HepG2 (cell line): Measurements from ENCODE around the gene PANK3. TPM values are rescaled to one million over a fixed set of nuclear protein-coding genes. Genes with fewer than 3 reads are reported as not detected.

Experiments used
- ATF1 ChIP-seq: IDR thresholded peaks from 2 replicates; pipeline ENCODE4 v1.6.1; 2016; ENCODE audit warnings: mild to moderate bottlenecking, control low read depth
- CEBPG ChIP-seq: IDR thresholded peaks from 2 replicates; pipeline ENCODE4 v1.6.1; 2016
- DPF2 ChIP-seq: sonication (generic); formaldehyde crosslinking; IDR thresholded peaks from 2 replicates; pipeline ENCODE4 v1.4.0; 2020; ENCODE audit warnings: mild to moderate bottlenecking, low read depth, missing genetic modification reagents, borderline replicate concordance
- ETV5 ChIP-seq: IDR thresholded peaks from 2 replicates; pipeline ENCODE4 v1.6.1; 2018; ENCODE audit warnings: missing biosample characterization, missing genetic modification reagents, inconsistent platforms, borderline replicate concordance
- HDAC6 ChIP-seq: fragments of 200-600 bp; sonication (generic); IDR thresholded peaks from 2 replicates; pipeline ENCODE4 v1.7.0; 2017; ENCODE audit warnings: mild to moderate bottlenecking, antibody characterized with exemption, low read length, low read depth
- KAT8 ChIP-seq: IDR thresholded peaks from 2 replicates; pipeline ENCODE4 v1.6.1; 2016; ENCODE audit warnings: missing genetic modification reagents, missing compliant biosample characterization
- MIXL1 ChIP-seq: IDR thresholded peaks from 2 replicates; pipeline ENCODE4 v1.6.1; 2016
- MTF2 ChIP-seq: sonication (generic); formaldehyde crosslinking; IDR thresholded peaks from 2 replicates; pipeline ENCODE4 v1.5.0; 2020; ENCODE audit warnings: missing genetic modification reagents, borderline replicate concordance
- POLR2A ChIP-seq, 2 experiments: IDR thresholded peaks; 2 replicates each; pipeline ENCODE4 v1.6.1; 2011; ENCODE audit warnings: low read depth in 2 of 2, low read length in 2 of 2, mild to moderate bottlenecking in 1 of 2, moderate library complexity in 1 of 2; ENCODE audit not compliant: insufficient read depth in 1 of 2
- RARA ChIP-seq: IDR thresholded peaks from 2 replicates; pipeline ENCODE4 v1.6.1; 2016; ENCODE audit warnings: missing genetic modification reagents, missing compliant biosample characterization
- SMARCE1 ChIP-seq: fragments of 450-650 bp; IDR thresholded peaks from 2 replicates; pipeline ENCODE4 v1.6.1; 2017; ENCODE audit warnings: borderline replicate concordance
- SMYD3 ChIP-seq: sonication (generic); formaldehyde crosslinking; IDR thresholded peaks from 2 replicates; pipeline ENCODE4 v1.8.1; 2023; ENCODE audit warnings: mild to moderate bottlenecking, missing genetic modification reagents
- SNAI1 ChIP-seq: sonication (generic); formaldehyde crosslinking; IDR thresholded peaks from 2 replicates; pipeline ENCODE4 v1.5.0; 2020; ENCODE audit warnings: mild to moderate bottlenecking, missing genetic modification reagents, borderline replicate concordance
- SP140L ChIP-seq: sonication (generic); formaldehyde crosslinking; IDR thresholded peaks from 2 replicates; pipeline ENCODE4 v1.4.0; 2020; ENCODE audit warnings: missing genetic modification reagents, borderline replicate concordance
- SRF ChIP-seq: IDR thresholded peaks from 2 replicates; pipeline ENCODE4 v1.6.1; 2011; ENCODE audit warnings: mild to moderate bottlenecking, low read depth, low read length, moderate library complexity
- YY1 ChIP-seq: IDR thresholded peaks from 2 replicates; pipeline ENCODE4 v1.6.1; 2011; ENCODE audit warnings: low read length, low read depth, moderate library complexity, mild to moderate bottlenecking; ENCODE audit not compliant: insufficient read depth, insufficient replicate concordance
- ZFP1 ChIP-seq: IDR thresholded peaks from 2 replicates; pipeline ENCODE4 v1.6.1; 2016
- ZFP36 ChIP-seq: fragments of 150-350 bp; IDR thresholded peaks from 2 replicates; pipeline ENCODE4 v1.6.1; 2018; ENCODE audit warnings: borderline replicate concordance, low read length, low read depth; ENCODE audit not compliant: partially characterized antibody
- ZFP41 ChIP-seq: sonication (generic); formaldehyde crosslinking; IDR thresholded peaks from 2 replicates; pipeline ENCODE4 v1.4.0; 2020; ENCODE audit warnings: mild to moderate bottlenecking, missing genetic modification reagents, borderline replicate concordance
- ZNF251 ChIP-seq: sonication (generic); formaldehyde crosslinking; IDR thresholded peaks from 2 replicates; pipeline ENCODE4 v1.9.0; 2021; ENCODE audit warnings: mild to moderate bottlenecking, missing genetic modification reagents
- ZNF44 ChIP-seq: sonication (generic); formaldehyde crosslinking; IDR thresholded peaks from 2 replicates; pipeline ENCODE4 v1.5.1; 2020; ENCODE audit warnings: mild to moderate bottlenecking, missing genetic modification reagents
- ZNF782 ChIP-seq: sonication (generic); formaldehyde crosslinking; IDR thresholded peaks from 2 replicates; pipeline ENCODE4 v1.4.0; 2020; ENCODE audit warnings: missing genetic modification reagents, mild to moderate bottlenecking, borderline replicate concordance
- ZSCAN25 ChIP-seq: sonication (generic); formaldehyde crosslinking; IDR thresholded peaks from 2 replicates; pipeline ENCODE4 v1.8.0; 2022; ENCODE audit warnings: mild to moderate bottlenecking, missing genetic modification reagents
- polyA plus RNA-seq, 8 experiments: library from polyadenylated mRNA; depleted of rRNA in 3 of 8; stranded (reverse) in 7 of 8; unstranded in 1 of 8; fragments of >200 nt; fragmentation: Illumina TruSeq in 4 of 8; extraction: Trizol in 4 of 8; gene quantifications; 2 replicates each; pipeline versions ENCODE4 v1.2.1 to v1.2.3, GENCODE V29; 2011 to 2016; ENCODE audit warnings: low read depth in 4 of 8, missing spikeins in 1 of 8, mixed read lengths in 1 of 8; ENCODE audit not compliant: insufficient read depth in 1 of 8
- total RNA-seq, 5 experiments: library from RNA; depleted of rRNA; stranded (reverse); fragments of >200 nt; fragmentation: Illumina TruSeq; extraction: Trizol; gene quantifications; 2 replicates each; pipeline ENCODE4 v1.2.3, GENCODE V29; 2016; ENCODE audit warnings: low read depth in 1 of 5

Gene PANK3
- total and polyA plus RNA-seq, 2 of the 13 experiments (the other 11 are each of a cell fraction or from before 2014, with no cell fraction given): 26.9 to 69.5 TPM

- no peak for TF ChIP-seq SMYD3 (CRISPR knock-in tag)
- TF ChIP-seq YY1: no peak
- no peak for TF ChIP-seq POLR2A (IDR thresholded peaks at IDR 0.05; ENCODE audit: insufficient read depth in 1 of 2, low read depth in 2 of 2, low read length in 2 of 2)
- peak; percentile 98 for TF ChIP-seq MIXL1
- no peak for TF ChIP-seq ZNF251 (CRISPR knock-in tag)
- TF ChIP-seq SMARCE1: no peak
- no peak for TF ChIP-seq CEBPG (CRISPR knock-in tag)
- no peak for TF ChIP-seq ZFP41 (CRISPR knock-in tag)
- TF ChIP-seq ZSCAN25 (CRISPR knock-in tag): no peak
- no peak for TF ChIP-seq ZFP36
- peak; percentile 45; the same call in 1 of the 2 replicates for TF ChIP-seq RARA (CRISPR knock-in tag)
- no peak for TF ChIP-seq SNAI1 (CRISPR knock-in tag)
- no peak for TF ChIP-seq ZNF782
- TF ChIP-seq MTF2 (CRISPR knock-in tag): no peak
- no peak for TF ChIP-seq SP140L (CRISPR knock-in tag)
- no peak for TF ChIP-seq HDAC6
- TF ChIP-seq ZNF44 (CRISPR knock-in tag): no peak
- peak; percentile 12; the same call in 1 of the 2 replicates for TF ChIP-seq DPF2
- TF ChIP-seq SRF: no peak
- no peak for TF ChIP-seq KAT8 (CRISPR knock-in tag)
- TF ChIP-seq ATF1 (CRISPR knock-in tag): no peak
- no peak for TF ChIP-seq ZFP1 (CRISPR knock-in tag)
- no peak for TF ChIP-seq ETV5
These were observed 34.8 kb upstream of the PANK3 start (continued) for GRCh38 chr5:168613996-168614395.
